CD4-positive, alpha-beta T cell treated with Interleukin-4 for 1 hour (primary cell): ENCODE data around the gene TDO2.
"Not testable (repeated sequence)": the region's sequence is repeated elsewhere in the genome, so short reads cannot be mapped to it uniquely, and the experiment has no call there.

Experiments used
- DNase-seq, 2 donors: peaks; one replicate each; pipeline ENCODE4 v3.0.0-alpha.2; 2020 to 2022

Gene TDO2

DNA sequence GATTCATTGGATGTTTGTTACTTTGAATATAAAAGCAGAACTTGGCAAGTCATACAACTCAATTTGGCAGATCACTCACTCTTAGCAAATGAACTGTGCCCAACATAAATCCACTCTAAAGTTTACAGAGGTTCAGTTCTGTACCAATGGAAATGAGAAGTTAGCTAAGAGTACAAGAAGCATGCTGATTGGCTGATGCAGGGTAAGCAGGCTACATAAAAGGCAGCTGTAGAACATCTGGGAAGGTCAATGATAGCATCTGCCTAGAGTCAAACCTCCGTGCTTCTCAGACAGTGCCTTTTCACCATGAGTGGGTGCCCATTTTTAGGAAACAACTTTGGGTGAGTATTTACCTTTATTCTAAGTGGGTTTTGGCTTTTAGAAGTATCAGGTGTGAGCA, at the start of gene TDO2:
Gene TDO2 (plus strand): TSS at position 244 of the 400 bp plus-strand sequence. CDS start 63 bp downstream, at position 307.
- DNase-seq: no peak

DNA sequence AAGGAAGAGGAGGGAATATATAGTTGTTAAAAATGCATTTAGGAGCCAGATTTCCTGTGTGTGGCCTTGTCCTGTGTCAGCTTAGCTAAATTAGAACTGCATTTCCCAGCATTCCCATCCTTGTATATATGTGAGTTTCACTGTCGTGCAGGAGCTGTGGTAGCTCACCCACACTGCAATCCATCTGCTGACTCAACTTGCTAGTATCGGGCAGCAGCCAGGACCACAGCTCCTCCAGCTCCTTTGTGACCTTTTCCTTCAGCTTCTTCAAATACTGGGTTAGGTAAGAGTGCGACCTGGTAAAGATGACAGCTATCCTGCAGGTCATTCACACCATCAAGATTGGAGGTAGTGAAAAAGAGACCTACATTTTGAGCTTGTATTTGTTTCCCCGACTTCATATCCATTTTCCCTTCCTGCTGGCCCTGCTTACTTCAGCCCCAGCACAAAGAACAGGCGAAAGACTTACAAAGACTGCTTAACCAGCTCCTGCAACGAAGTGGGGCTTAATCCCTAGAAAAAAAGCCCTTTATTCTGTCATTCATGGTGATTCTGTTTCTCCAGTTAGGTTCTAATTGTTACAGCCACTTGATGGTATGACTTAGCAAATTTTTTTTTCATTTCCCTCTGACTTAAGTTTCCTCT, 48.8 kb upstream of the TDO2 start:
- no peak for DNase-seq

DNA sequence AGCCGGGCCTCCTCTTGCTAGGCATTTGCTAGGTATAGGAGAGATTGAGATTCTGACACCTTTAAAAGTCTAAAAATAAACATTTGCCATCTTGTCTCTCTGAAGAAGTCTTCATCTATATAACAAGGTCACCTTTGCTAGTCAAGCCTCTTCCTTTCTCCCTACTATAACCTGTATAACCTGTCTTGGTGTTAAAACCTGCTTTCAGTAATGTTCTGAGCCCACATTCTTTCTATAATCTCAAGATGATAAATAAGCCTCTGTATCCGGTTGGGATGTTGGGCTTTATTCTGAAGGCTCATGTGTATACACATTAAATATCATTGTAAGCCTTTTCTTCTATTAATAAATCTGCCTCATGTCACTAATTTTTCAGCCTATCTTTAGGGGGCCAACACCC, 47.6 kb upstream of the TDO2 start:
- no peak for DNase-seq

DNA sequence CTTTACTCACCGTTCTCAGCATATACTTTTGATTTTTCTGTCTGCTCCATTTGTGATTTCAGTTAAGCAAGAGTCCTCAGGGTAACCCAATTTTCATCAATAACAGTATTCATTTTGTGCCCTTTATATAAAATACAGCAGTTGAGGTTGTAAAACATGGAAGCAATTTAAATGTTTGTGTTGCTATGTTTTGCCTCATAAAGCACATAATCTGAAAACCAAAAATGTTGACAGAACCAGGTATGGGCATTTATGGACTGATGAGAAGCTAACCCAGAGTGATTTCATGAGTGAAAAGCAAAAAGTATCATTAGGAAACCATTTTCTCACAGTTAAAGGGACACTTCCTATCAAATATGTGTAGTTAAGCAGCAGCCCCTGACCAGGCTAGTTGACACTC, 37.3 kb upstream of the TDO2 start, which contains the start of gene ASIC5:
Gene ASIC5 (minus strand): TSS at position 101 of the 400 bp plus-strand sequence. CDS start 51 bp downstream, at position 50.
- DNase-seq: no peak

DNA sequence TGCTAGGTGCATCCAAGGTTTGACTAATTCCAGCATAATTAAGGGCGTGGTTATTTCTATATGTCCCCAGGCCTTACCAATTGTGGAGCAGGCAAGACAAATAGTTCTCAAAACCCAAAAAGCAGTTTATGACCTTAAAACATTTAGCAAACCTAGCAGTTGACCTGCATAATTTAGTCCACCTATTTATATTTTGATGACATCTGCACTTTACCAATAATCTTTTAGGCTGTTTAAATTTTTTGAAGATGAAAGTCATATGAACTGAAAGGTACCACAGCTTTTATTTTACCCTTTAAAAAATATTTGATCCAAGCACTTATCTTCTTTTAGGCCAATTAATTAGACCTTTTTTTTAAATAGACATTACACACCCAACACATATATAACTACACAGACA, 27.6 kb upstream of the TDO2 start:
- no peak for DNase-seq

DNA sequence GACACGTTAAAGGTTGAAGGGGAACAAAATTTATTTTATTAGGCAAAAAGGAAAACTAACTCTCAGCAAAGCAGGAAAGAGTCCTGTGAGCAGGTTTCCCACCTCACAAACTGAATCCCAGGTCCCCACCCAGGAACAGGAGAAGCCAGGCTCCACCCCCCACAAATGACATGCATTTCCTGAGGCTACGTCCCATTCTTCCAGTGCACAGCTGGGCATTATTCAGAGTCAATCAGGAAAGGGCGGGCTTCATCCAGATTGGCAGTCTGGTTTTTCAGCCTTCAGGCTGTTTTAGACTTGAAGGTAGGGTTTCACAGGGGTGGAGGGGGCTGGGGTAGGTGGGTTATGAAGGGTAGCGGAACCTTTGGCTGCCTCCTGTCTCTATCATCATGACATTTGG, 25.5 kb upstream of the TDO2 start:
- no peak for DNase-seq

DNA sequence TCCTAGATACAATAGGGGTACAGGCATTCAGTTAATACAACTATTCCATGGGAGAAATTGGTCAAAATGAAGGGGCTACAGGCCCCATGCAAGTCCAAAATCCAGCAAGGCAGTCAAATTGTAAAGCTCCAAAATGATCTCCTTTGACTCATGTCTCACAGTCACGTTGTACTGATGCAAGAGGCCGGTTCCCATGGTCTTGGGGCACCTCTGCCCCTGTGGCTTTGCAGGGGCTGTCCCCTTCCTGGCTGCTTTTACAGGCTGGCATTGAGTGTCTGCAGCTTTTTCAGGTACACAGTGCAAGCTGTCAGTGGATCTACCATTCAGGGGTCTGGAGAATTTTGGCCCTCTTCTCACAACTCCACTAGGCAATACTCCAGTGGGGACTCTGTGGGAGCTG, 24.9 kb upstream of the TDO2 start:
- no peak for DNase-seq

DNA sequence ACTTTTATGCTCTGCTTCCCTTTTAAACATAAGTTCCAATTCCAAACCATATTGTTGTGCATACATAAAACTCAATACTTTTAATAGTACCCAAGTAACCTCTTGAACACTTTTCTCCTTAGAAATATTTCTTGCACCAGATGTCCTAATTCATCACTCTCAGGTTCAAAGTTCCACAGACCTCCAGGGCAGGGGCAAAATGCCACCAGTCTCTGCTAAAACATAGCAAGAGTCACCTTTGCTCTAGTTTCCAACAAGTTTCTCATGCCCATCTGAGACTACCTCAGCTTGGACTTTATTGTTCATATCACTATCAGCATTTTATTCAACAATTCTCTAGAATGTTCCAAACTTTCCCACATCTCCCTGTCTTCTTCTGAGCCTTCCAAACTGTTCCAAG, 23.7 kb upstream of the TDO2 start:
- DNase-seq: no peak

DNA sequence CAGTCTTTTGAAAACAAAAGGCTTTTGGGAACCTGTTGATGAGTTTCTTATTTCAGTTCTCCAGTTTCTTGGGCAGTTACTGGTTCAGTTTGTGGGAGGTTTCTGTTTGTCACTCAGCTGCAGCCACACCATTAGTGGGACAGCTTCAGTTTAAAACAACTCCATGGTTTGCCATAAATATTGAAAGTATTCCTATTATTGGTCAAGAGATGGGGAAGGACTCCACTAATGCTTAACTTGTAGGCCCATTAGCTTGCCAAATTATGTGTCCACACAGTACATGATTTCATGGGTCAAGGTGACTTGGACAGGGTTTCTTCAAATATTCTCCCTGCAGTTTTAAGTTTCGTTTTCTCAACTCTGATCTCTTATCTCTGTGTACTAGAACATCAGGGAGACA, 21.9 kb upstream of the TDO2 start:
- DNase-seq: no peak

DNA sequence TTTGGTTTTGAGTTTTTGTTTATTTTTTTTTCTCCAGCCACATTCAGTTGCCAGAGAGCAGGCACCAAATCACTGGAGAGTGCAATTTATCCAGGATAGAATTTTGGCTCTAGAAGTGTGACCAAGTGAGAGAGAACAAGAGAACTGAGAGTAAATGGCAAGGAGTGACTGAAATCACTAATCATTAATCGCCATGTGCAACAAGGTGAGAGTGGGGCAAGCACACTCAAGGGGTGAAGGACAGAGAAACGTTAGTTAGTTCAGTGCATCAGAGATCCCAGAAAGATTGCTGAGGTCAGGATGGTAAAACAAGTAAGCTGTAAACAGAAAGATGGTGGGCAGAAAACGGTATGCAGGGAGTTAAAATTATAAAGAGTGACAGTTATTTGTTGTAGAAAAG, 19.6 kb upstream of the TDO2 start:
- DNase-seq: no peak

DNA sequence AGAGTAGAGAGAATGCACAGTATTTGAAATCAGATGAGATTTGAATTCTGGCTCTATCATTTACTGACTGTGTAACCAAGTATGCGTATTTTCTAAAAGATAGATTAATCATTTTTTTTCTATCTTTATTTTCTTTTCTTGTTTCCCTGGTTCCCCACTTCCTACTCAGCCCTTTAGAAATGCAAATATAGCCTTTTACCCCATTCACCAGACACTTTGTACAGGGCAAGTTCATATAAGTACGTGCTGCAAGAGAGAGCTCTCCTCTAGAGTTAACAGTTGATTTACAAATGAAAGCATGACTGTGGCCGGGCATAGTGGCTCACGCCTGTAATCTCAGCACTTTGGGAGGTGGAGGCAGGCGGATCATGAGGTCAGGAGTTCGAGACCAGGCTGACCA, 17.8 kb upstream of the TDO2 start:
- no peak for DNase-seq

DNA sequence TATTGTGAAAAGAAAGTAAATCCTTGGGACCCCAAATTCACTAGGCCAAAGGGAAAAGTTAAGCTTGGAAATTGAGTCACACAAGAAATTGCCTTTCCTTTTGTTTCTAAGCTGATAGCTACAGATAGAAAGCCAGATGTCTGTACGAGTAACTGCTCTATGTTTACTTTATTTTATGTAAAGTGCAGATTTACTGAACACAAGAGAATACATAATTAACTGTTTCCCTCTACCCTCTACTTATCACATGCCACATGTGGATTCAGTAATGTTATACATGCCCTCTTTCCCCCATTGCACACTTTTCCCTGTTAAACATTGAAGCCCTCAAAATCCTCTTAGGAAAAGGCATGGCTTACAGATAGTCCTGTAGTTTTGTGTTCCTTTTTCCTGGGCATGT, 16.5 kb upstream of the TDO2 start:
- DNase-seq: no peak

DNA sequence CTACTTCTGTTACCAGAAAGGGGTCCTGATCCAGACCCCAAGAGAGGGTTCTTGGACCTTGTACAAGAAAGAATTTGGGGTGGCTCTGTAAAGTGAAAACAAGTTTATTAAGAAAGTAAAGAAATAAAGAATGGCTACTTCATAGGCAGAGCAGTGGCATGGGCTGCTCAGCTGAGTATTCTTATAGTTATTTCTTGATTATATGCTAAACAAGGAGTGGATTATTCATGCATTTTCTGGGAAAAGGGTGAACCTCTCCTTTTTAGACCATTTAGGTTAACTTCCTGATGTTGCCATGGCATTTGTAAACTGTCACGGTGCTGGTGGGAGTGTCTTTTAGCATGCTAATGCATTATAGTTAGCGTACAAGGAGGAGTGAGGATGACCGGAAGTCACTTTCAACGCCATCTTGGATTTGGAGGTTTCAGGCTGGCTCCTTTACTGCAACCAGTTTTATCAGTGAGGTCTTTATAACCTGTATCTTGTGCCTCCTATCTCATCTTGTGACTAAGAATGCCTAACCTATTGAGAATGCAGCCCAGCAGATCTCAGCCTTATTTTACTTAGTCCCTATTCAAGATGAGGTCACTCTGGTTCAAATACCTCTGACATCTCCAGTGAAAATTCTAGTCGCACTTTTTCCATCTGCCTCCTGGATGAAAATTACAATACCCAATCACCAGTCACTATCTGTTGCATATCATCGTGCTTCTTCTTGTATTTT, 15.5 kb upstream of the TDO2 start:
- no peak for DNase-seq

DNA sequence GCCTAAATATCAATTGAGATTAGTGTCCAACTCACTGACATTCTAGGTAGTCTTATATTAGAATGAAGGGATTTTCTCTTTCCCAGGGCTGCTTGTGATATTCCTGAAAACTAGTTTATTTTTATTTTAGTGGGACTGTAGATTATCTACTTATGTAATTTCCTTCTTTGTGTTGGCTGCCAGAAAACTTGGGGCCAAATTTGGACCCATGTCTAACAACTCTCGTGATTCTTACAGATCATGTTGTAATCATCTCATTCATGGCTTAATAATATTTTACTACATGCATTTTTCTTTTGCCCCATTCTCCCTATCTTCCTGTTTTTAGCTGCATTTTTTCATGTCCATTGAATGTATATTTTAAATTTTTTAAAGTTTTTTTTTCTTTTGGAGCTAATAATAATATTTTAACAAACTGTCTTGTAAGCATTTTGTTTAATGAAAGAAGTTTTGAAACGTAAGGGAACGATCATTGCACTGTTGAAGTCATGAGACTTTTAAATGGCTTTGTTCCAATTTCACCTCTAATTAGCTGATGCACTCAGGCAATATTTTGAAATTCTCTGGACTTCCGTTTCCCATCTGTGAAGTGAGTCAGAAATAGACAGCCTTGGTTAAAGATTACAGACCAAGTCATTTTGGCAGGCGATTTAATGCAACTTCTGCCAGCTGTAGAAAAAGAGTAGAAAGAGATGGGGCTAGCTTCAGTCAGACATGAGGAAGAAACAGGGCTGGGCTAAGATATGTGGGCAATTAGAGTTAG, 14.3 kb upstream of the TDO2 start:
- no peak for DNase-seq

DNA sequence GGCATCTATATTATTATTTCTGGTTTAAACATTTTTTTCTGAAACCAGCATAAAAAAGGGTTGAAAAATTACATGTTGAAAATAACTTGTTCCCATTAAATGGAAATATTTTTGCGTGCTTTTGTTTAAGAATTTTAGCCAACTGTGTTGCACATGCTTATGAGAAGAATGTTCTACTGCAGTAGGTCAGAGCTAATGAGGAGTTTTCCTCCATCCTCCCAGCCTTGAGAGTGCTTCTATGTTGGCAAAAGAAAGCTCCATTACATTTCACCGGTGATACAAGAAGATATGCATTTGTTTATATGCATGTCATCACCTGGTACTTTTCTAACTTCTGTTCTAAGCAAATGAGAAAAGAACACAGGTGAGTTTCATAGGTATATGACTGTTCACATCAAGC, 13.6 kb upstream of the TDO2 start:
- no peak for DNase-seq

DNA sequence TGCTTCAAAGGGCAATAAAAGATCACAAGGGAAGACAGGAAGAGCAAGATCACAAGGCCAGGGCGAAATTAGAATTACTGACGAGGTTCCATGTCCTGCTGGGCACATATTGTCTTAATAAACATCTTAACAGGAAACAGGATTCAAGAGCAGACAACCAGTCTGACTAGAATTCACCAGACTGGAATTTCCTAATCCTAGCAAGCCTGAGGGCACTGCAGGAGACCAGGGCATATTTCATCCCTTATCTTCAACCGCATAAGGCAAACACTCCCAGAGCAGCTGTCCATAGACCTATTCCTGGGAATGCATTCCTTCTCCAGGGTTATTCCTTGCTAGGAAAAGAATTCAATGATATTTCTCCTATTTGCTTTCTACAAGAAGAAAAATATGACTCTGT, 12.4 kb upstream of the TDO2 start:
- DNase-seq: no peak

DNA sequence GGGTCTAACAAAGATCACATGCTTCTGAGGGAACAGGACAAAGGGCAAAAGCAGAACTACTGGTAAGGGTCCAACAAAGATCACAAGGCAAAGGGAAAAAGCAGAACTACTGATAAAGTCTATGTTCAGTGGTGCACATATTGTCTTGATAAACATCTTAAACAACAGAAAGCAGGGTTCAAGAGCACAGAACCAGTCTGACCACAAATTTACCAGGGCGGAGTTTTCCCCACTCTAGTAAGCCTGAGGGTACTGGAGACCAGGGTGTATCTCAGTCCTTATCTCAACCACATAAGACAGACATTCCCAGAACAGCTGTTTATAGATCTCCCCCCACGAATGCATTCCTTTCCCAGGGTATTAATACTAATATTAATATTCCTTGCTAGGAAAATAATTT, 5.1 kb upstream of the TDO2 start:
- not testable (repeated sequence) for DNase-seq

DNA sequence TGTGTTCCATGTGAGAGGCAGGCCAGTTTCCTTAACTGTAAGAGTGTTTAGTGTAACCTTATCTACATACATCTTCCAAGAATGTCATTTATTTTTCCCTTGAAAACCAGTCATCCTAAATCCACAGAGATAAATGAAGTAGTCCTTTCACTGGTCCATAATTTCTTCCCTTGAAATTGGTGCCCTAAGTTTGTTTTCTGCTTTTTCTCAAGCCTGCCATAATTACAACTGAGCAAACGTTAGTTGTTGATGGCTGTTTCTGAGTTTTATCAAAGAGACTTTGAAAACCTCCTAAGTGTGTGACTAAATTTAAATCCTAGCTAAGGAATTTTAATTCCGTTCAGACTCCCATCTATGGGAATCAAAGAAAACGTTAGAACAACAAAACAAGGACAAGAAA, 3.6 kb upstream of the TDO2 start:
- no peak for DNase-seq

DNA sequence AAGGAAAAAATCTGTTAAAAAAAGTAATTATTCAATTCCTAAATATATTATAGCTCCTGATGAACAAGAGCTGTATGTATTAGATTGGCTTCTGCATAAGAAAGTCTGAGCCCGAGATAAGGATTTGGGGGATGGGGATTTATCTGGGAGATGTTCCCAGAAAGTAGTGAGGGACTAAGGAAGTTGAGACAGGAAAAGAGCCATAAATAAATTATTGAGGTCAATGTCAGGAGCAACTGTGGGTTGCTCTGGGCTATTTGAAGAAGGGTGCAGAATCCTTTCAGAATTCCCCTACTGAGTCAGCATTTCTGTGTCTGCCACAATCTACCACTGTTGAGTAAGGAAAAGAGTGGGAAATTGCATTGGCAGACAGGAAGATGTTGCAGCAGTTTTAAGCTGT, 3.1 kb upstream of the TDO2 start:
- no peak for DNase-seq

DNA sequence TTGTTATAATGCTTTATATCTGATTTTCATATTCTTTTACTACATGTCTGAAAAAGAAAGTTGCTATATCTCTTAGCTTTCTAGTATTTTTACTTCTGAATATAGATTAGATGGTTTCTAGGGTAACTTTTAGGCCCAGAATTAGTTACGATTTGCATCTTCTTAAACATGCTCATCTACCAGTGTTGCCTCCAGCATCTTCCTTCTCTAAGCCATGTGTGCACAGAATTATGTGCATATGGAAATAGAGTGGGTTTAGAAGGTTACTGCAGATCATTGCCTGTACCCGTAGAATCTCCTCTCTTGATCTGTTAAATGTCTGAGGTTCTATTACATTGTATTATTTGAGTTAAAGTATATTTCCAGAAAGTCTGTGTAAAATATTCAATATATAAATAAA, 2.5 kb upstream of the TDO2 start:
- no peak for DNase-seq

DNA sequence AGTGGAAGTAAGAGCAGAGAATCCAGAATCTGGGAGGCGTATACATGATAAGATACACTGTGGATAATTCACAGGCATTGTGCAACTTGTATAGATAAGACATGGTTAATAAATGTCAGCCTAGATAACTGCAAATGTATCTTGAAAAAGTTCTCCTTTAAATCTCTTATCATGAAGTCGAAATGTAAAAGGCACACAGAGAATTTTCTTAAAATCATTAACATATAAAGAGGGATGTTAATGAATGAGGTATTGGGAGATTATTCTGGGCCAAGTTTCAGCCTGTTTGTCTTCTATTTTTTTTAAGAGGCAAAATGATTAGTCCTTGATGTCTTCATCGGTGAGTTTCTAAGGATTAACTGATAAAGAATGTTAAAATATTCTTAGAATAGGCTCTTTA, 835 bp downstream of the TDO2 start:
- DNase-seq: no peak

DNA sequence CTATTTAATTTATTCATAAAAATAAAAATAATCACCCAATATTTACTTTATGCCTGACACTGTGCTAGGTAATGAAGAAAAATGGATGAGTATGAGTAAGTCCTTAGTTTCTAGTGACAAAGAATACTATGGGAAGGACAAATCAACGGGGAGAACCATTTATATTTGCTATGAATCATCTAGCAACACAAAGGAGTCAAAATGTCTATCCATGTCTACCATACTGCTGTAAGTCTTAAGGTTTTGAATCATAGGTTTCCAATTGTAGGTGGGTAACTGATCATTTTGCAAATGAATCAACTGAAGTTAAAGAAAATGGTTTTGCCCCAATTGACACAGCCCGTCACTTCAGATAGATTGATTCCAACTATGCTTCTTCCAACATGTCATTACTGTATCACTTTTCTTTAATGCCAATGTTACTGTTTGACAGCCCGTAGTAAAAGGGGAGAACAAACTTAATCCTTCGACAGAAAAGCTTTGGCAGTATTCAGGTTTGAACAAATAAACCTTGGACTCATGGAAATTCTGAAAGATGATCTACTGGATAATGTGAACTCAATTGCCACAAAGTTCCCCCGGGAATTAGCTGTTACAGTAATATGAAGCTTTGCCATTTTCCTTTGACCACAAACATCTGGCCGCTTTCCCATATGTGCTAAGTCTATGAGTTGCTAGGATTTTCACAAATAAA, 3.2 kb downstream of the TDO2 start:
- no peak for DNase-seq

DNA sequence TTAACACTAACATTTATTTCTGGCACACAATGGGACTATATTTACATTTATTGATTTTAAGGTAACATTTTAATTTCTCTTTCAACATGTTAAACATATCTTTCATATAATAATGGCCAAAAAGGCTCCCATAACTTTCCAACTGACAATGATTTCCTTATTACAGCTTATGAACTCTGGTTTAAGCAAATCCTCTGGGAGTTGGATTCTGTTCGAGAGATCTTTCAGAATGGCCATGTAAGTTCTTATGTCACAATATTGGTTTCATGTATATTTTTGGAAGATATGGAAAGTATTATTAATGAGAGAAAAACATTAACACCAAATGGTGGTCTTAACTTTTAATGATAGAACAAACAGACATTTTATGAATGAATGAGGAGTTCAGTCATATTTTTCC, 4.1 kb downstream of the TDO2 start:
- DNase-seq: no peak
